Sigmoid colon (tissue), 7 donors: ENCODE results near the gene CACHD1. TPM values are rescaled to one million over a fixed set of nuclear protein-coding genes. Genes with fewer than 3 reads are reported as not detected.

ENCODE experiments used
- DNase-seq: peaks from one replicate; pipeline ENCODE4 v3.0.0-alpha.2; 2019
- H3K27ac ChIP-seq, 4 donors: fragments of 200-600 bp; sonication (generic); one replicate each; pipeline ENCODE4 v1.5.1; 2016 to 2019; ENCODE audit warnings: mild to moderate bottlenecking in 1 of 4
- H3K27me3 ChIP-seq, 3 donors: fragments of 200-600 bp; sonication (generic); one replicate each; pipeline ENCODE4 v1.5.1; 2019; ENCODE audit warnings: mild to moderate bottlenecking in 1 of 3
- H3K36me3 ChIP-seq, 4 donors: fragments of 200-600 bp; sonication (generic); one replicate each; pipeline ENCODE4 v1.5.1; 2016 to 2019
- H3K4me1 ChIP-seq, 4 donors: fragments of 200-600 bp; sonication (generic); one replicate each; pipeline ENCODE4 v1.5.1; 2017 to 2019
- H3K4me3 ChIP-seq, 4 donors: fragments of 200-600 bp; sonication (generic); one replicate each; pipeline ENCODE4 v1.5.1; 2017 to 2019; ENCODE audit warnings: mild to moderate bottlenecking in 2 of 4, moderate library complexity in 1 of 4
- H3K9me3 ChIP-seq, 4 donors: fragments of 200-600 bp in 3 of 4; sonication (generic) in 3 of 4; one replicate each; pipeline versions ENCODE4 v1.5.1 to v1.6.1; 2013 to 2019
- CTCF ChIP-seq, 4 experiments: fragments of 450-650 bp in 3 of 4; fragments of 200-600 bp in 1 of 4; IDR thresholded peaks; one replicate each; pipeline ENCODE4 v1.5.1; 2016 to 2019; ENCODE audit warnings: antibody characterized with exemption in 4 of 4, mild to moderate bottlenecking in 3 of 4, moderate library complexity in 2 of 4
- EP300 ChIP-seq, 4 donors: sonication (generic); formaldehyde crosslinking; IDR thresholded peaks; one replicate each; pipeline ENCODE4 v1.6.1; 2017; ENCODE audit warnings: antibody characterized with exemption in 4 of 4
- POLR2A ChIP-seq, 2 donors: fragments of 450-650 bp; IDR thresholded peaks; one replicate each; pipeline ENCODE4 v1.6.1; 2016; ENCODE audit warnings: antibody characterized with exemption in 2 of 2, mild to moderate bottlenecking in 2 of 2, moderate library complexity in 2 of 2
- POLR2AphosphoS5 ChIP-seq, 4 donors: sonication (generic); formaldehyde crosslinking; IDR thresholded peaks; one replicate each; pipeline ENCODE4 v1.6.1; 2017; ENCODE audit warnings: antibody characterized with exemption in 4 of 4
- WGBS, 2 donors: extraction: QIAGEN DNeasy Blood & Tissue Kit; methylation state at CpG; one replicate each; pipeline ENCODE4 v1.1.7; 2013; 5-methylcytosine and 5-hydroxymethylcytosine counted together
- intact Hi-C: fragments of 100-400 bp; cut with DNase I; formaldehyde crosslinking; loops from one replicate; pipeline ENCODE4 v1.15.1; 2023
- polyA plus RNA-seq, 3 donors: library from polyadenylated mRNA; stranded (reverse); fragments of 200-250 nt; gene quantifications; one replicate each; pipeline ENCODE4 v1.2.3, GENCODE V29; 2013
- total RNA-seq, 4 donors: library from RNA; depleted of rRNA; stranded (reverse); fragments of >200 nt; gene quantifications; one replicate each; pipeline ENCODE4 v1.1.0, GENCODE V29; 2016
- donor health status: healthy with polysubstance abuse.
- donor health status: Bipolar disorder and iron deficiency.
- donor health status: healthy.

CACHD1 gene
- total and polyA plus RNA-seq, 7 donors: 0.23 to 7.1 (median 3.7) TPM

- TF ChIP-seq POLR2AphosphoS5 (IDR thresholded peaks at IDR 0.05): no peak
- TF ChIP-seq EP300 (IDR thresholded peaks at IDR 0.05): no peak
- no peak for TF ChIP-seq CTCF (IDR thresholded peaks at IDR 0.05)
- no peak for TF ChIP-seq POLR2A (IDR thresholded peaks at IDR 0.05)
- Histone ChIP-seq H3K36me3 (no peaks in the 10 kb centered on the region), H3K4me1 (peaks cover 0 to 15% (median 14%) of the 10 kb centered on the region in 4 donors), H3K27me3 (no peaks in the 10 kb centered on the region), H3K9me3 (no peaks in the 10 kb centered on the region), H3K27ac (no peak overlapping the region), H3K4me3 (no peak overlapping the region)
- DNase-seq: no peak
- 89 to 92% methylated on average over 4 of the region's 4 CpGs for WGBS, 2 donors
- intact Hi-C loops: no loop called here
These were observed 73.9 kb downstream of the CACHD1 start for GRCh38 chr1:64543831-64544230.

GRCh38 chr1:64545118-64545843 is 75.4 kb downstream of the CACHD1 start:
- Histone ChIP-seq H3K27me3 (no peaks in the 10 kb centered on the region), H3K4me1 (peaks cover 0 to 11% (median 7%) of the 10 kb centered on the region in 4 donors), H3K36me3 (no peaks in the 10 kb centered on the region), H3K4me3 (no peak overlapping the region), H3K27ac (no peak overlapping the region), H3K9me3 (no peaks in the 10 kb centered on the region)
- no peak for DNase-seq
- TF ChIP-seq CTCF (IDR thresholded peaks at IDR 0.05) (no peak), POLR2AphosphoS5 (IDR thresholded peaks at IDR 0.05) (no peak), EP300 (IDR thresholded peaks at IDR 0.05) (no peak), POLR2A (IDR thresholded peaks at IDR 0.05) (no peak)
- intact Hi-C loops: no loop called here
- 75 to 86% methylated on average over 6 of the region's 6 CpGs for WGBS, 2 donors

DNA sequence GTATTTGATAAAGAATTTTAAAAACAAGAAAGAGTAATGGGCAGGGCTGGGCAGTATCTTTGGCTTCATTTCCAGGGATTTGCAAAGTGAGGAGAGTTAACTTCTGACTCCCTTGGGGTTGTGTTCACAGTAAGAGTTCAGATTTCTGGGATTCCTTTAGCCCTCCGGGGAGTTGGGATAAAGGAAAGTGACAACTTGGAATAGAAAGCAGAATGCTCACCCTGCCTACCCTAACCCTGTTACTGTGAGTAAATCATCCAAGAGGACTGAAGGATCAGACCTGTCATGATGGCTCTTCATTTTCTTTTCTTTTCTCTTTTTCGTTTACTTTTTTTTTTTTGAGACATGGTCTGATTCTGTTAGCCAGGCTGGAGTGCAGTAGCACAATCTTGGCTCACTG is 76.1 kb downstream of the CACHD1 start:
- Histone ChIP-seq H3K4me1 (peaks cover 0 to 12% (median 7%) of the 10 kb centered on the region in 4 donors), H3K9me3 (no peaks in the 10 kb centered on the region), H3K27me3 (no peaks in the 10 kb centered on the region), H3K4me3 (no peak overlapping the region), H3K36me3 (no peaks in the 10 kb centered on the region), H3K27ac (no peak overlapping the region)
- 66% methylated on average over 2 of the region's 2 CpGs for WGBS, 2 donors
- intact Hi-C loops: no loop called here
- TF ChIP-seq POLR2A (IDR thresholded peaks at IDR 0.05) (no peak), CTCF (IDR thresholded peaks at IDR 0.05) (no peak), POLR2AphosphoS5 (IDR thresholded peaks at IDR 0.05) (no peak), EP300 (IDR thresholded peaks at IDR 0.05) (no peak)
- DNase-seq: no peak

- no peaks in the 10 kb centered on the region for H3K9me3 ChIP-seq
- TF ChIP-seq POLR2AphosphoS5 (IDR thresholded peaks at IDR 0.05) (no peak), POLR2A (IDR thresholded peaks at IDR 0.05) (no peak), EP300 (IDR thresholded peaks at IDR 0.05) (no peak), CTCF (IDR thresholded peaks at IDR 0.05) (no peak)
- peaks cover 0 to 12% (median 7%) of the 10 kb centered on the region in 4 donors for H3K4me1 ChIP-seq
- 65 to 73% methylated on average over 6 of the region's 6 CpGs for WGBS, 2 donors
- no peak for DNase-seq
- no peak overlapping the region for H3K27ac ChIP-seq
- intact Hi-C loops: no loop called here
- no peaks in the 10 kb centered on the region for H3K27me3 ChIP-seq
- no peaks in the 10 kb centered on the region for H3K36me3 ChIP-seq
- no peak overlapping the region for H3K4me3 ChIP-seq
These were observed 79.7 kb downstream of the CACHD1 start for GRCh38 chr1:64549464-64550239.
